IPS DF 19.7 (cell line): ENCODE data around the gene ERP44.

Experiments
- DNase-seq: peaks from one replicate; pipeline ENCODE4 v3.0.0-alpha.2; 2013; ENCODE audit warnings: low read depth, low spot score

Gene ERP44

GRCh38 chr9:99948482-99948881 lies 150.3 kb downstream of the ERP44 start:
- no peak for DNase-seq

DNA sequence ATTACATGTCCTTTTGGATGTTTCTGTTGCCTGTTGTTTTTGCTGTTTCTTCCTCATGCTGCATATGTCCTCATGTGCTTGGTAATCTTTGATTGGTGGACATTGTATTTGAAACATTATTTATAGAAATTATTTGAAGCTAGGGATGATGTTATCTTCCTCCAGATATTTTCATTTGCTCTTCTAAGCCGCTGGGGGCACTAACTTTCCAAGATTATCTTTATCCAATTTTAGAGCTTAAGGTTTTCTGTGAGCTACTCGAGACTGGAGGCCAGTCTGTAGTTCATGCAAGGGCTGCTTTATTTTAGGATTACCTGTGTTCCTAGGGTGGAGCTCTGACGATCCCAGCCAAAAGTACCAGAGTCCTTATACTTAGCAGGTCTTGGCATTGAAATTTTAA lies 151.4 kb downstream of the ERP44 start:
- no peak for DNase-seq

GRCh38 chr9:99936947-99937587 lies 161.7 kb downstream of the ERP44 start:
- no peak for DNase-seq

GRCh38 chr9:99931155-99931840 lies 167.5 kb downstream of the ERP44 start:
- no peak for DNase-seq

DNA sequence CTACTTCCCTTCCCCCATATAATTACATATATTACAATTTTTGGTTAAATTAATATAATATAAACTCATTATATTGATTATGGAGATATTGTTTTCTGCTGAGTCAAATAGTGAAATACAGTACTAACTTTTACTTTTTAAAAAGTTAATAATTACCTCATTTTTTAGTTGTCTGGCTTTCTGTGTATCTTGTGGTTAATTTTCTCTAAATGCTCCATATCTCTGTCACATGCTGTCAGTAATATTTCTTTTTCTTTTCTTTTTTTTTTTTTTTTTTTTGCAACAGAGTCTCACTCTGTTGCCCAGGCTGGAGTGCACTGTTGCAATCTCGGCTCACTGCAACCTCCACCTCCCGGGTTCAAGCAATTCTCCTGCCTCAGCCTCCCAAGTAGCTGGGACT lies 169.1 kb downstream of the ERP44 start:
- no peak for DNase-seq
